Liver (tissue), 2 donors: Measurements from ENCODE around the gene RPL38.

Experiments used
- CTCF ChIP-seq: fragments of 150-350 bp; IDR thresholded peaks from 2 replicates; pipeline ENCODE4 v1.5.1; 2017; ENCODE audit warnings: improper control_type of control experiment, low read depth, low read length; ENCODE audit not compliant: missing input control
- REST ChIP-seq: IDR thresholded peaks from 2 replicates; pipeline ENCODE4 v1.6.1; 2016; ENCODE audit warnings: antibody characterized with exemption, mild to moderate bottlenecking
- YY1 ChIP-seq: IDR thresholded peaks from 2 replicates; pipeline ENCODE4 v1.6.1; 2016; ENCODE audit warnings: antibody characterized with exemption, mild to moderate bottlenecking
- donor health status: healthy.

- TF ChIP-seq YY1 (no peak), CTCF (no peak), REST (no peak)
Measured at GRCh38 chr17:74213861-74214391, 10.4 kb downstream of the RPL38 start.
